Measurements from ENCODE around the gene FREM3.
"Not testable (repeated sequence)": the region's sequence is repeated elsewhere in the genome, so short reads cannot be mapped to it uniquely, and the experiment has no call there.

The FREM3 gene

GRCh38 chr4:143673629-143674028 lies 26.8 kb downstream of the FREM3 start:
- not testable (repeated sequence) for H3K14ac ChIP-seq (ENCODE audit: low read length in 2 of 2); H3K18ac ChIP-seq (ENCODE audit: low read depth in 1 of 2, low read length in 2 of 2); H2AFZ ChIP-seq (ENCODE audit: low read depth, low read length); H3K36me3 ChIP-seq (ENCODE audit: control insufficient read depth in 1 of 2, insufficient read depth in 2 of 2, low read depth in 1 of 2, low read length in 2 of 2); H3K4ac ChIP-seq (ENCODE audit: low read depth in 1 of 2, low read length in 2 of 2); H4K91ac ChIP-seq (ENCODE audit: low read length); H2BK12ac ChIP-seq (ENCODE audit: low read length in 2 of 2); H2BK120ac ChIP-seq (ENCODE audit: low read depth, low read length); H3K9me3 ChIP-seq (ENCODE audit: control insufficient read depth, low read length); H3K23ac ChIP-seq (ENCODE audit: low read length in 2 of 2); H3K27me3 ChIP-seq (ENCODE audit: control insufficient read depth in 1 of 2, insufficient read depth in 1 of 2, low read length in 2 of 2); H3K9ac ChIP-seq (ENCODE audit: low read length); H2BK15ac ChIP-seq (ENCODE audit: low read depth, poor library complexity, severe bottlenecking); H3K4me2 ChIP-seq (ENCODE audit: low read length, poor library complexity, severe bottlenecking); H4K8ac ChIP-seq (ENCODE audit: low read length); H3K4me3 ChIP-seq (ENCODE audit: insufficient read depth in 1 of 2, low read depth in 1 of 2, low read length in 2 of 2); H2BK5ac ChIP-seq (ENCODE audit: low read depth, low read length, poor library complexity, severe bottlenecking); DNase-seq; H3K79me1 ChIP-seq (replicated peaks; ENCODE audit: low read length, poor library complexity, severe bottlenecking); H3K4me1 ChIP-seq (ENCODE audit: control insufficient read depth, insufficient read depth, low read depth, low read length); H3K27ac ChIP-seq (ENCODE audit: low read length, poor library complexity, severe bottlenecking); H2AK5ac ChIP-seq (ENCODE audit: low read length, severe bottlenecking)
- 85% methylated on average over 9 of the region's 9 CpGs for WGBS

GRCh38 chr4:143668930-143669552 lies 31.4 kb downstream of the FREM3 start:
- no peak overlapping the region for H2AK5ac ChIP-seq (ENCODE audit: low read length, severe bottlenecking)
- H3K4me2 ChIP-seq (ENCODE audit: low read length, poor library complexity, severe bottlenecking) = no peak overlapping the region
- H3K18ac ChIP-seq (ENCODE audit: low read depth in 1 of 2, low read length in 2 of 2) = no peak overlapping the region
- no peak overlapping the region for H2AFZ ChIP-seq (ENCODE audit: low read depth, low read length)
- no peaks in the 10 kb centered on the region for H3K36me3 ChIP-seq (ENCODE audit: control insufficient read depth in 1 of 2, insufficient read depth in 2 of 2, low read depth in 1 of 2, low read length in 2 of 2)
- H2BK15ac ChIP-seq (ENCODE audit: low read depth, poor library complexity, severe bottlenecking) = no peak overlapping the region
- no peak overlapping the region for H3K9ac ChIP-seq (ENCODE audit: low read length)
- no peak overlapping the region for H2BK5ac ChIP-seq (ENCODE audit: low read depth, low read length, poor library complexity, severe bottlenecking)
- no peaks in the 10 kb centered on the region for H3K27me3 ChIP-seq (ENCODE audit: control insufficient read depth in 1 of 2, insufficient read depth in 1 of 2, low read length in 2 of 2)
- no peak overlapping the region for H3K4me3 ChIP-seq (ENCODE audit: insufficient read depth in 1 of 2, low read depth in 1 of 2, low read length in 2 of 2)
- no peak overlapping the region for H4K8ac ChIP-seq (ENCODE audit: low read length)
- H2BK120ac ChIP-seq (ENCODE audit: low read depth, low read length) = no peak overlapping the region
- H3K27ac ChIP-seq (ENCODE audit: low read length, poor library complexity, severe bottlenecking) = no peak overlapping the region
- H3K4me1 ChIP-seq (ENCODE audit: control insufficient read depth, insufficient read depth, low read depth, low read length) = peaks cover 2% of the 10 kb centered on the region
- H4K91ac ChIP-seq (ENCODE audit: low read length) = no peak overlapping the region
- H3K14ac ChIP-seq (ENCODE audit: low read length in 2 of 2) = no peak overlapping the region
- H3K4ac ChIP-seq (ENCODE audit: low read depth in 1 of 2, low read length in 2 of 2) = no peak overlapping the region
- H3K23ac ChIP-seq (ENCODE audit: low read length in 2 of 2) = no peak overlapping the region
- H3K9me3 ChIP-seq (ENCODE audit: control insufficient read depth, low read length) = no peaks in the 10 kb centered on the region
- no peaks in the 10 kb centered on the region for H3K79me1 ChIP-seq (replicated peaks; ENCODE audit: low read length, poor library complexity, severe bottlenecking)
- WGBS = 95% methylated on average over 8 of the region's 9 CpGs
- DNase-seq = no peak
- no peak overlapping the region for H2BK12ac ChIP-seq (ENCODE audit: low read length in 2 of 2)

DNA sequence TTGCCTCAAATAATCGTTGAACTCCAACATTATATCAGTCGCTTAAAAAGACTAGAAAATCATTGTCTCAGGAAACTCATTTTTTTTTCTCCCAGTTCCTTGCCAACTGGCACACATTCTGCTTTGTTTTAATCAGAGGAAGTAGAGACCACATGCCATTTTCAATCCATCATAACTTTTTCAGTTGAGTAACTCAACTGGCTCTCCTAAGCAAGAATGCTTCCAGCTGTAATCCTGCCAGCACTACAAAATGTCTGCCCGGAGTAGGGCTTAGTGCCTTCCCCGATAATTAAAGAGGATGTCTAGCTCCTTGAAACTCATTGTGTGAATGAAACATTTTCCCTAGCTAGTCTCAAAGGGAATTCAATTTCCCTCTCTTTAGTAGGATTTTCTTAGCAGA lies 33.0 kb downstream of the FREM3 start:
- Histone ChIP-seq H3K9me3 (ENCODE audit: control insufficient read depth, low read length) (no peaks in the 10 kb centered on the region), H3K79me1 (replicated peaks; ENCODE audit: low read length, poor library complexity, severe bottlenecking) (no peaks in the 10 kb centered on the region), H2BK5ac (ENCODE audit: low read depth, low read length, poor library complexity, severe bottlenecking) (peak overlapping the region; percentile 70), H3K4ac (ENCODE audit: low read depth in 1 of 2, low read length in 2 of 2) (no peak overlapping the region), H2AK5ac (ENCODE audit: low read length, severe bottlenecking) (no peak overlapping the region), H2BK15ac (ENCODE audit: low read depth, poor library complexity, severe bottlenecking) (no peak overlapping the region), H3K14ac (ENCODE audit: low read length in 2 of 2) (no peak overlapping the region), H3K36me3 (ENCODE audit: control insufficient read depth in 1 of 2, insufficient read depth in 2 of 2, low read depth in 1 of 2, low read length in 2 of 2) (no peaks in the 10 kb centered on the region), H3K27me3 (ENCODE audit: control insufficient read depth in 1 of 2, insufficient read depth in 1 of 2, low read length in 2 of 2) (no peaks in the 10 kb centered on the region), H3K23ac (ENCODE audit: low read length in 2 of 2) (no peak overlapping the region), H2AFZ (ENCODE audit: low read depth, low read length) (no peak overlapping the region), H4K91ac (ENCODE audit: low read length) (no peak overlapping the region), H2BK120ac (ENCODE audit: low read depth, low read length) (no peak overlapping the region), H3K4me3 (ENCODE audit: insufficient read depth in 1 of 2, low read depth in 1 of 2, low read length in 2 of 2) (no peak overlapping the region), H3K27ac (ENCODE audit: low read length, poor library complexity, severe bottlenecking) (no peak overlapping the region), H3K18ac (ENCODE audit: low read depth in 1 of 2, low read length in 2 of 2) (no peak overlapping the region), H4K8ac (ENCODE audit: low read length) (no peak overlapping the region), H3K4me1 (ENCODE audit: control insufficient read depth, insufficient read depth, low read depth, low read length) (peaks cover 2% of the 10 kb centered on the region), H3K4me2 (ENCODE audit: low read length, poor library complexity, severe bottlenecking) (no peak overlapping the region), H2BK12ac (ENCODE audit: low read length in 2 of 2) (no peak overlapping the region), H3K9ac (ENCODE audit: low read length) (peak overlapping the region; percentile 65)
- 82% methylated on average over 4 of the region's 4 CpGs for WGBS
- DNase-seq = no peak

- Histone ChIP-seq H3K4ac (ENCODE audit: low read depth in 1 of 2, low read length in 2 of 2) (no peak overlapping the region), H3K4me1 (ENCODE audit: control insufficient read depth, insufficient read depth, low read depth, low read length) (no peaks in the 10 kb centered on the region), H3K79me1 (replicated peaks; ENCODE audit: low read length, poor library complexity, severe bottlenecking) (no peaks in the 10 kb centered on the region), H3K9ac (ENCODE audit: low read length) (no peak overlapping the region), H3K4me3 (ENCODE audit: insufficient read depth in 1 of 2, low read depth in 1 of 2, low read length in 2 of 2) (no peak overlapping the region), H2BK12ac (ENCODE audit: low read length in 2 of 2) (no peak overlapping the region), H2BK15ac (ENCODE audit: low read depth, poor library complexity, severe bottlenecking) (no peak overlapping the region), H2AK5ac (ENCODE audit: low read length, severe bottlenecking) (no peak overlapping the region), H3K4me2 (ENCODE audit: low read length, poor library complexity, severe bottlenecking) (no peak overlapping the region), H2BK5ac (ENCODE audit: low read depth, low read length, poor library complexity, severe bottlenecking) (no peak overlapping the region), H4K8ac (ENCODE audit: low read length) (no peak overlapping the region), H3K18ac (ENCODE audit: low read depth in 1 of 2, low read length in 2 of 2) (no peak overlapping the region), H2BK120ac (ENCODE audit: low read depth, low read length) (no peak overlapping the region), H4K91ac (ENCODE audit: low read length) (no peak overlapping the region), H3K36me3 (ENCODE audit: control insufficient read depth in 1 of 2, insufficient read depth in 2 of 2, low read depth in 1 of 2, low read length in 2 of 2) (no peaks in the 10 kb centered on the region), H3K23ac (ENCODE audit: low read length in 2 of 2) (no peak overlapping the region), H3K9me3 (ENCODE audit: control insufficient read depth, low read length) (no peaks in the 10 kb centered on the region), H3K14ac (ENCODE audit: low read length in 2 of 2) (no peak overlapping the region), H3K27me3 (ENCODE audit: control insufficient read depth in 1 of 2, insufficient read depth in 1 of 2, low read length in 2 of 2) (no peaks in the 10 kb centered on the region), H3K27ac (ENCODE audit: low read length, poor library complexity, severe bottlenecking) (no peak overlapping the region), H2AFZ (ENCODE audit: low read depth, low read length) (no peak overlapping the region)
- DNase-seq = no peak
- 83% methylated on average over 3 of the region's 4 CpGs for WGBS
Observed at GRCh38 chr4:143658336-143658735, 42.1 kb downstream of the FREM3 start.
